ENCODE results near the gene TNNC1.

The TNNC1 gene

GRCh38 chr3:52429779-52430415, 23.9 kb downstream of the TNNC1 start:
- DNase-seq (ENCODE audit: low read depth), result no peak

GRCh38 chr3:52429031-52429430, 24.8 kb downstream of the TNNC1 start:
- DNase-seq (ENCODE audit: low read depth), result no peak

GRCh38 chr3:52428151-52429005, 25.5 kb downstream of the TNNC1 start:
- no peak for DNase-seq (ENCODE audit: low read depth)

- no peak for DNase-seq (ENCODE audit: low read depth)
Observed at GRCh38 chr3:52423173-52423572, 30.7 kb downstream of the TNNC1 start.

GRCh38 chr3:52422669-52423068, 31.2 kb downstream of the TNNC1 start:
- no peak for DNase-seq (ENCODE audit: low read depth)

GRCh38 chr3:52420388-52420787, 33.5 kb downstream of the TNNC1 start:
- DNase-seq (ENCODE audit: low read depth), result no peak

- DNase-seq (ENCODE audit: low read depth), result no peak
Observed at GRCh38 chr3:52415800-52416199, 38.0 kb downstream of the TNNC1 start.

GRCh38 chr3:52408466-52408865, 45.4 kb downstream of the TNNC1 start:
- no peak for DNase-seq (ENCODE audit: low read depth)

GRCh38 chr3:52407779-52408178, 46.1 kb downstream of the TNNC1 start:
- DNase-seq (ENCODE audit: low read depth), result no peak

- DNase-seq (ENCODE audit: low read depth), result no peak
Observed at GRCh38 chr3:52406791-52407510, 46.9 kb downstream of the TNNC1 start.

GRCh38 chr3:52406231-52406661, 47.6 kb downstream of the TNNC1 start:
- DNase-seq (ENCODE audit: low read depth), result no peak

GRCh38 chr3:52405601-52406110, 48.2 kb downstream of the TNNC1 start:
- no peak for DNase-seq (ENCODE audit: low read depth)

- DNase-seq (ENCODE audit: low read depth), result no peak
Observed at GRCh38 chr3:52405066-52405465, 48.8 kb downstream of the TNNC1 start.

- DNase-seq (ENCODE audit: low read depth), result no peak
Observed at GRCh38 chr3:52404391-52404790, 49.5 kb downstream of the TNNC1 start.

- DNase-seq (ENCODE audit: low read depth), result no peak
Observed at GRCh38 chr3:52403955-52404354, 49.9 kb downstream of the TNNC1 start.

- DNase-seq (ENCODE audit: low read depth), result no peak
Observed at GRCh38 chr3:52403271-52403841, 50.5 kb downstream of the TNNC1 start.

GRCh38 chr3:52402706-52403270, 51.1 kb downstream of the TNNC1 start:
- no peak for DNase-seq (ENCODE audit: low read depth)

- DNase-seq (ENCODE audit: low read depth), result no peak
Observed at GRCh38 chr3:52402101-52402521, 51.7 kb downstream of the TNNC1 start.

- no peak for DNase-seq (ENCODE audit: low read depth)
Observed at GRCh38 chr3:52401551-52401950, 52.3 kb downstream of the TNNC1 start.
